Cardiac fibroblast (primary cell): ENCODE results near the gene LRMDA.
"Not testable (repeated sequence)": the region's sequence is repeated elsewhere in the genome, so short reads cannot be mapped to it uniquely, and the experiment has no call there.

ENCODE experiments used
- DNase-seq, 2 donors: peaks; one replicate each; pipeline versions ENCODE4 v3.0.0 to v3.0.0-alpha.2; 2010; ENCODE audit warnings: low read depth in 2 of 2
- H3K4me3 ChIP-seq, 2 donors: replicated peaks in 1 of 2; 1 replicate in 1 of 2; 2 replicates in 1 of 2; pipeline ENCODE4 v1.5.1; 2011; ENCODE audit warnings: low read depth in 2 of 2, low read length in 2 of 2, mild to moderate bottlenecking in 2 of 2, moderate library complexity in 1 of 2
- TF ChIP-seq, protein P1 (sequence below): IDR thresholded peaks from one replicate; pipeline ENCODE4 v1.5.1; 2011; ENCODE audit warnings: low read depth, mild to moderate bottlenecking, low read length, inconsistent platforms

The LRMDA gene

GRCh38 chr10:75739414-75740143 lies 308.2 kb downstream of the LRMDA start:
- no peak for DNase-seq
- H3K4me3 ChIP-seq: no peak overlapping the region
- TF ChIP-seq, protein P1, sequence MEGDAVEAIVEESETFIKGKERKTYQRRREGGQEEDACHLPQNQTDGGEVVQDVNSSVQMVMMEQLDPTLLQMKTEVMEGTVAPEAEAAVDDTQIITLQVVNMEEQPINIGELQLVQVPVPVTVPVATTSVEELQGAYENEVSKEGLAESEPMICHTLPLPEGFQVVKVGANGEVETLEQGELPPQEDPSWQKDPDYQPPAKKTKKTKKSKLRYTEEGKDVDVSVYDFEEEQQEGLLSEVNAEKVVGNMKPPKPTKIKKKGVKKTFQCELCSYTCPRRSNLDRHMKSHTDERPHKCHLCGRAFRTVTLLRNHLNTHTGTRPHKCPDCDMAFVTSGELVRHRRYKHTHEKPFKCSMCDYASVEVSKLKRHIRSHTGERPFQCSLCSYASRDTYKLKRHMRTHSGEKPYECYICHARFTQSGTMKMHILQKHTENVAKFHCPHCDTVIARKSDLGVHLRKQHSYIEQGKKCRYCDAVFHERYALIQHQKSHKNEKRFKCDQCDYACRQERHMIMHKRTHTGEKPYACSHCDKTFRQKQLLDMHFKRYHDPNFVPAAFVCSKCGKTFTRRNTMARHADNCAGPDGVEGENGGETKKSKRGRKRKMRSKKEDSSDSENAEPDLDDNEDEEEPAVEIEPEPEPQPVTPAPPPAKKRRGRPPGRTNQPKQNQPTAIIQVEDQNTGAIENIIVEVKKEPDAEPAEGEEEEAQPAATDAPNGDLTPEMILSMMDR: no peak

DNA sequence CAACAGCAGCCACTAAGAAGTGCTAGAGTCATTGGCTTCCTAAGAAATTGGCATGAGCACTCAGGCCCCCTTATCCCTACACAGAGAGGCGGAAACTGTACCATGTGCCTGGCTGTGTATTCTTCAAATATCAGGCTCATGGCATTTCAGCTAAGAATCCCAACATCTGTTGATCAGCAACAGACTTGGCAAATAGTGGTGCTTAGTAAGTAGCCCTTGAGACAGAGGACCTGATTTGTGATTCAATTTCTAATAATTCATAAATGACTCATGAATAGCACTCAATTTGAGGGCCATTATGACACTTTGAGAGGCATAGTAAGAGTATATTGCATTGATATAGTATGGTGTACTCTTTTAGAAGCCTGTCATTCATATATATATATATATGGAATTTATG lies 309.1 kb downstream of the LRMDA start:
- TF ChIP-seq, protein P1: no peak
- DNase-seq: no peak
- H3K4me3 ChIP-seq: no peak overlapping the region

- no peak overlapping the region for H3K4me3 ChIP-seq
- no peak for DNase-seq
- TF ChIP-seq, protein P1: no peak
Observed at GRCh38 chr10:75742355-75742754, 310.9 kb downstream of the LRMDA start.

- no peak overlapping the region for H3K4me3 ChIP-seq
- no peak for DNase-seq
- TF ChIP-seq, protein P1: no peak
Observed at GRCh38 chr10:75743291-75743778, 311.9 kb downstream of the LRMDA start.

GRCh38 chr10:75744261-75744660 lies 312.8 kb downstream of the LRMDA start:
- no peak for DNase-seq
- TF ChIP-seq, protein P1: no peak
- no peak overlapping the region for H3K4me3 ChIP-seq

- DNase-seq: peak in 1 of 2 donors; percentile 6
- no peak overlapping the region for H3K4me3 ChIP-seq
- TF ChIP-seq, protein P1: no peak
Observed at GRCh38 chr10:75746356-75746755, 314.9 kb downstream of the LRMDA start.

GRCh38 chr10:75750093-75750875 lies 318.9 kb downstream of the LRMDA start:
- H3K4me3 ChIP-seq, DNase-seq: not testable (repeated sequence)
